PC-3 (cell line): ENCODE data around the gene GPD1L.

ENCODE experiments used
- CTCF ChIP-seq: fragments of 300-600 bp; sonication (generic); conservative IDR thresholded peaks from 2 replicates; pipeline ENCODE4 v1.5.1; 2017; ENCODE audit warnings: antibody characterized with exemption, low read depth, mild to moderate bottlenecking, low read length
- EZH2 ChIP-seq: fragments of 300-600 bp; sonication (generic); IDR thresholded peaks from one replicate; pipeline ENCODE4 v1.6.1; 2017; ENCODE audit warnings: antibody characterized with exemption, mild to moderate bottlenecking, low read length; ENCODE audit not compliant: unreplicated experiment
- EZH2phosphoT487 ChIP-seq: fragments of 300-600 bp; sonication (generic); IDR thresholded peaks from 2 replicates; pipeline ENCODE4 v1.6.1; 2018; ENCODE audit warnings: mild to moderate bottlenecking, antibody characterized with exemption, low read length, borderline replicate concordance

- TF ChIP-seq CTCF (no peak), EZH2 (no peak), EZH2phosphoT487 (no peak)
Observed at GRCh38 chr3:32203854-32204253, 97.4 kb downstream of the GPD1L start.
